GM19397 (cell line): Measurements from ENCODE around the gene SSBP4.

Experiments
- ATAC-seq: cut with Tn5 transposase; IDR thresholded peaks from one replicate; pipeline ENCODE4 v1.9.1; 2021; ENCODE audit warnings: mild to moderate bottlenecking, moderate library complexity; ENCODE audit not compliant: unreplicated experiment

SSBP4 gene

GRCh38 chr19:18481505-18482222 is 62.5 kb downstream of the SSBP4 start:
- ATAC-seq = no peak

DNA sequence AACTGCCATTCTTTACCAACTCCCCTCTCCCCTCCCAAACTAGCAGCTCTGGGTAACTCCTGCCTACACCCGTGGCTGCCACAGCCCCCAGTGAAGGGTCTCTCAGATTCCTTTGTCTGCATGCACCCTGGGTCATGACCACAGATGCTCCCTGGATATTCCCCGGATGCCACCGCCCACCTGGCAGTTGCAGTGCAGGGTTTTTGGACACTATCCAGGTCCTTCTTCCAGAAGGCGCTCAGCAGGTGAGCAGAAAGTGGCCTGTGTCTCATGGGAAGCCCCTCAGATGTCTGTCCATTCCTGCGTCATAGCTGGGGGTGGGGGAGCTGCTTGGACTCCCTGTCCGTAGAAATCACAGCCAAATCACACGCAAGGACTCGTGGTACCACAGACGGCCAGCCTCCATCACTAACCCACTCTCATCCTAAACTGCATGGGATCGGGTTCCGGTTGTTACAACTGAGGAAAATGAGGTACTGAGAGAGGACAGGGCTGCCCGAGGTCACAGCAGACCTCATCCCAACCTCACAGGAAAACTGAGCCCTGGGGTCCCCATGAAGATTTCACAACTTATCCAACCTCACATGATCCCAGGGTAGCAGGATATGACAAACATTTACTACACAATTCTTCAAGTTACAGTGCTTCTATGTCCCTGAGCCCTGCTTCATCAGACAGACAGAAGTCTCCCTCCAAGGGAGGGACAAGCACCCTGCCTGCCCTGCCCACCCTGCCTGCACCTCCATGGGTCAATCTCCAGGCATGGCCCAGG is 64.1 kb downstream of the SSBP4 start:
- no peak for ATAC-seq
